ENCODE results near the gene GH2.

DNA sequence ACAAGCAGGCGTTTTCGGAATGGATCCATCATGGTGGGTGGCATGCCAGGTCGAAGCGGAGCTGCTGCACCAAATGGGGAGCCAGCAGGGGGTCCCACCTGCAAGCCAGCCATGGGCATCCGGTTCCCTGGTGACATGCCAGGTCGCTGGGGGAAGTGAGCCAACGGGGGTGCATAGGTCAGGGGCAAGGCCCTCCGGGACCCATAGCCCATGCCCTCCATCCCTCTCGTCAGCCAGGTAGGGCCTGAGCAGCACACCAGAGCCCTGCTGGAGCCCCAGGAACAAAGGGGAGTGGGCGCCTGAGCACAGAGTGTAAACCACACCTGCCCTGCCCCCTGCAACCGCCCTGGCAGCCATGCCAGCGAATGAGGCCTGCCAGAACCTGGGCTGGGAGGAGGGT lies 44.3 kb downstream of the GH2 start:
- TF ChIP-seq CTCF (IDR thresholded peaks at IDR 0.05) = no peak
- no peak for TF ChIP-seq EZH2 (IDR thresholded peaks at IDR 0.05)
- no peak for TF ChIP-seq EZH2phosphoT487 (IDR thresholded peaks at IDR 0.05)
